HG03097 (cell line): ENCODE measurements around the gene PRKAR1B.
"Not testable (repeated sequence)": the region's sequence is repeated elsewhere in the genome, so short reads cannot be mapped to it uniquely, and the experiment has no call there.

Experiments used
- ATAC-seq: cut with Tn5 transposase; IDR thresholded peaks from one replicate; pipeline ENCODE4 v1.9.1; 2021; ENCODE audit not compliant: unreplicated experiment, low FRiP score

PRKAR1B gene

DNA sequence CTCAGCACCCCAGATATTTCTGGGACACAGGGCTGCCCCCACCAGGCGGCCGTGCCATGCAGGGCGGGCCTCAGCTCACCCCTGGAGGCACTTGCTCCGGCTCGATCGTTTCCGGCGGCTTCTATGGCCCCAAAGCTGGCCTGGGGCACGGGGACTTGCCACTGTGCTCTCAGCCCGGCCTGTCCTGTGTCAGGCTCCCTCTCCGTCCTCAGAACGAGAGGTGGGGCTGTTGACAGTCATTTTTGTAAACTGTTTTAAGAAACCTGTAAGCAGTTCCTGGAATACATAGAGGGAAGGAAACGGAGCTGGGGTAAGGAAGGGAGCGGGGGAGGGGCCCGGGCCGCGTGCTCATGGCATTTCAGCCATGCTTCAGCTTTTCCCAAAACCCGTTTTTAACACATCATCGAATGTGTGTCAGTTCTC, 30.7 kb upstream of the PRKAR1B start:
- ATAC-seq = no peak

DNA sequence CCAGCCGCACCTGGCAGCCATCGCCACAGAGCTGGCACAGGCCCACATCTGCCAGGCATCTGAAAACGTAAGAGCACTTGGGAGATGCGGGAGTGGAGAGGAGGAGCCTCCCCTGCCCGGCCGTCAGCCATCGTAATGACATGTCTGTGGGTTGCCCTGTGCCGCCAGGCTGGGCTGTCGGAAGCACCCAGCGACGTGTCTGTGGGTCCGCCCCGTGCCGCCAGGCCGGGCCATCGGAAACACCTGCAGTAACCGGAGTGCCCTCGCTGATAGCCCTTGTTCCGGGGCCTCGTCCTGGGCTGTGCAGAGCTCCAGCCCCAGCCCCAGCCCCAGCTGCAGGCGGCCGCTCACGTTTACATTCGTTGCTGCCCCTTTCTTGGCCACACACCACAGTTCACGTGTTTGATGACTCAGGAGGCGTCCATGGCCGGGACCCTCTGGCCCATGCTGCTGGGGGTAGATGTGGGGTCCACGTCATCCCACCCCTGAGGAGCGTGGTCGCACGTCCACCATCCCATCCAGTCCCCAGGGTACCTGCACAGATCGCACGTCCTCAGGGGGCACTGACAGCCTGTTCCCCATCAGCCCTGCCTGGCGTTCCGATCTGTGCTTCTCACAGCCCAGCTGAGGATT, 30.0 kb upstream of the PRKAR1B start:
- ATAC-seq = no peak

DNA sequence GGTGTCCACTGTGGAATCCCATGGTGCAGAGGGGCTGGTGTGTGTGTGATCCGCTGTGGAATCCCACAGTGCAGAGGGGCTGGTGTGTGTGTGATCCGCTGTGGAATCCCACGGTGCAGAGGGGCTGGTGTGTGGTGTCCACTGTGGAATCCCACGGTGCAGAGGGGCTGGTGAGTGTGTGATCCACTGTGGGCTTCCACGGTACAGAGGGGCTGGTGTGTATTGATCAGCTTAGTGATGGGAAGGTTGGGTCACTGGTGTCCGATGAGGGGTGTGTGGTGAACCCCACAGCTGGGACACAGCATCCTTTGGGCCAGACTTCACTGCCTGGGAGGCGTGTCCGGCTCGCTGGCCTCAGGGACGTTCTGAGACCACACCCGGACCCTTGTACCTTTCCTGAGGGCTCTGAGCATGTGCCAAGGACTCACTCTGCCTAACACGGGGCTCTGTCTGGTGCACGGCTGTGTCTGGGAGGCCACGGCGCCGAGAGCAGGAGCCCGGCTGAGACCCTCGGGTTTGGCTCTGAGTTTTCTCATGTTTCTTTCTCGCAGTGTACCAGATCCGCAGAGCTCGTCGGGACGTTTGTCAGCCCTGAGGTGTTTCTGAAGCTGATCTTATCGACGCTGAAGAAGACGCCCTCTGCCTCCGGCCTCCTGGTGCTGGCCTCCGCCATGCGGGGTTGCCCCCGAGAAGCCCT, 29.3 kb upstream of the PRKAR1B start:
- ATAC-seq = no peak

DNA sequence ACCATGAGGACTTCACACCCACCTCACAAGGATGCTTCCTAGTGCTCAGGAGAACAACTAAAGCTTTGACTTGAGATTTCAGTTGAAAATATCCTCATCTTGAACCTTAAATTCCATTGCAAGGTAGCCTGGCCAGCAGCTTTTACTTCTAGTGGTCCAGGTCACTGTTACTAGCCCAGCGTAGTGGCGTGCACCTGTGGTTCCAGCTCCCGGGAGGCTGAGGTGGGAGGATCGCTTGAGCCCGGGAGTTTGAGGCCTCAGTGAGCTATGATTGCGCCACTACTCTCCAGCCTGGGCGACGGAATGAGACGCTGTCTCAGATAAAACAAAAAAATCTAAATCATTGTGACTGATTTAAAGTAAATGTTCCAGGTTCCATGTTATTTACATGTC, 28.3 kb upstream of the PRKAR1B start:
- ATAC-seq = no peak

DNA sequence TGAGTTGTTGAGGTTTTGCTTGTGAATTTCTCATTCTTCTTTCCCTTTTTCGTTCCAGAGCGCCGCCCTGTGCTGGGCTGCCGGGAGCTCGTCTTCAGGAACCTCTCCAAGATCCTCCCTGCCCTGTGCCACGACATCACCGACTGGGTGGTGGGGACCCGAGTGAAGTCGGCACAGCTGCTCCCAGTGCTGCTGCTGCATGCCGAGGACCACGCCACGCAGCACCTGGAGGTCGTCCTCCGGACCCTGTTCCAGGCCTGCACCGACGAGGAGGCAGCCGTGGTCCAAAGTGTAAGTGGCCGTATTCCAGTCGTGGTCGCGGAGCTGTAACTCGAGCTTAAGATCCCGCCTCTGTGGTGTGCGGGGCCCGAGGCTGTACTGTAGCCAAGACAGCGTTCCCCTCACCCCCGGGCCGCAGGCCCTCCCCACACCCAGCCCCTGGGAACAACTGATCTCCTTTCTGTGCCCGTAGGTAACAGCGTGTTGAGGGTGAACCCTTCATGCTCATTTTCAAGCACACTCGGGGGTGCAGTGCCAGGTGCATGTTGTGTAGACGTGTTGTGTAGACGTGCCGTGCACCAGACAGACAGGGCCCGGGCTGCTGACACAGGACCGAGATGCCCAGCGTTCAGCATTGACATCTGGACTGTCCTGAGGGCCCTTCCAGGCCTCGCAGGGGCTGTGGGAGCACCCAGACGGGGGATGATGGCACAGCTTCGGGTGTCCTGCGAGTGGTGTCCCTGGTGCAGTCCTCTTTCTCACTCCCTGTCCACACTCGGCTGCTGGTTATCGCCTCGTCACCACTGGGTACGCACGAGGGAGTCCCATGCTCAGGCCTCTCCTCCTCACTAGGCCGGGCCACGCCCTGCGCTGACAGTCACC, 27.7 kb upstream of the PRKAR1B start:
- ATAC-seq = no peak

DNA sequence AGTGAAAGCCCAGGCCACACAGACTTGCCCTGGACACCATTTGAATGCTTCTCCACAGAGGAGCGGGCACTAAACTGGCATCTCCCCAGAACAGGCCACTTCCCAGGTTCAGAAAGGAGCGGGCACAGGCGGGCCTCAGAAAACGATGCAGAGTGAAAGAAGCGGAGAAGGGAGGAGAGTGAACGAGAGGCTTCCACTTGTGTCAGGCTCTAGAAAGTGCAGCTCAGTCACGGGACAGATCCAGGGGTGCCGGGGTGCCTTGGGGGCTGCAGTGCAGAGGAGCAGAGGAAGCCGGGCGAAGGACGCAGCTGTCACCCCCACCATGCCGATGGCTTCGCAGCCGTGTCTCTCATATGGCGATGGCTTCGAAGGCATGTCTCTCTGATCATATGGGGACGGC, 26.1 kb upstream of the PRKAR1B start:
- no peak for ATAC-seq

DNA sequence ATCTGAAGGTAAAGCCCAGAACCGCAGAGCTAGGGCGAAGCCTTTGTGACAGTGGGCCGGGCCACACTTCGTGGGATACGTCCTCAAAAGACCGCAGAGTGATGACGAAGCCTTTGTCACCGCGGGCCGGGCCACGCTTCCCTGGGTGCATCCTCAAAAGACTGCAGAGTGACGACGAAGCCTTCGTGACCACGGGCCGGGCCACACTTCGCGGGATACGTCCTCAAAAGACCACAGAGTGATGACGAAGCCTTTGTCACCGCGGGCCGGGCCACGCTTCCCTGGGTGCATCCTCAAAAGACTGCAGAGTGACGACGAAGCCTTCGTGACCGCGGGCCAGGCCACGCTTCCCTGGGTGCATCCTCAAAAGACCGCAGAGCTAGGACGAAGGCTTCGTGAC, 25.2 kb upstream of the PRKAR1B start:
- ATAC-seq = not testable (repeated sequence)

DNA sequence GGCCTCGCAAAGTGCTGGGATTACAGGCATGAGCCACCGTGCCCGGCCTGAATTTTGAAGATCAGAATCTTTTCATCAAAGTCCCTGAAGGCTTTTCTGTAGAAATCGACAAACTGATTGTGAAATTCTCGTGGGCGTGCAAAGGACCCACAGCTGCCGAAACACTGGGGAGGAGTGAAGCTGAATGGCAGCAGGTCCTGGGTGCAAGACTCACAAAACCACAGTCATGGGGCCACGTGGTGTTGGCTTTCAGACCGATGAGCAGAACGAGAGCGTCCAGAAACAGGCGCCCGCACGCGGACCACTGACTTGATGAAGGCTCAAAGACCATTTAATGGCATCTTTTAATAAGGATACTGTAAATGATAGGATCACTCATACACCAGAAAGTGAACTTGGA, 24.7 kb upstream of the PRKAR1B start:
- no peak for ATAC-seq

DNA sequence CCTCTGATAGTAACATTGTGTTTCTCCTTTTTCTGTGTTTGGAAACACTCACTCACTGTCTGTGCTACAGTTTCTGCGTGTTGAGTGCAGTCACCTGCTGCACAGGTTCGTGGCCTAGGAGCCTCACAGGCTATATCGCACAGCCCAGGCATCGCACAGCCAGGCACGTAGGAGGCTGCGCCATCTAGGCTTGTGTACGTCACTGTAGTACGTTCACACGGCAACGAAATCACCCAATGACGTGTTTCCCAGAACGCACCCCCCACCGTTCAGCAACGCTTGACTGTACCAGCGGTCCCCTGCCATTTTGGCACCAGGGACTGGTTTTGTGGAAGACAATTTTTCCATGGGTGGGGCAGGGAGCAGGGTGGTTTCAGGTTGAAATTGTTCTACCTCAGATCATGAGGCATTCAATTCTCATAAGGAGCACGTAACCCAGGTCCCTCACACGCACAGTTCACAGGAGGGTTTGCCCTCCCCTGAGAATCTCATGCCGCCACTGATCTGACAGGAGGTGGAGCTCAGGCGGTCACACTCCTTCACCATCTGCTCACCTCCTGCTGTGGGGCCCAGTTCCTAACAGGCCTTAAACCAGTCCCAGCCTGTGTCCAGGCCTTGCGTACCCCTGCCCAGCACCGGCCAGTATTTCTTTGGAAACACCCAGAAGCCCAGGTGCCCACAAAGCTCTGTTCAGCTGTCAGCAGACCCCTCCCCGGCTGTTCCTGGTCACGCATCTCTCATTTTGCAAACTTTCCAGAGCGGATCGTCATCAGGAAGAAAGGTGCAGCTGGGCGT, 23.2 kb upstream of the PRKAR1B start:
- no peak for ATAC-seq

DNA sequence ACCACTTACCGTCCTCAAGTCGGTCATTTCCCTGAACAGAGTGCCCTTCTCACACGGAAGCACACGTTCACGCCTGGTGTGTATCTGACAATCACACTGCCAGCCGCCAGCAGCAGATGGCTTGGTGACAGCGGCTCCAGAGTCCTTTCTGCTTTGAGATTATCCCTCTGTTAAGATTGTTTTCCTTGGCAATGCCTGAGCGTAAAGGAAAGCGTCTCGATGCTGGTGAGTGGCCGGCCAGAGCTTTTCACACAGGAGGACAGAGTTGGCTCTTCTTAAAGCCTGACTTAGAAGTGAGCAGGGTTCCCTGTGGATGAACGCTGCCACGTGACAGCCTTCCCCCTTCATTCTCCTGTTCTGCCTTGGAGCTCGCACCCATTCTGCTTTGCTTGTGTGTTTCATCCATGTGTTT, 22.1 kb upstream of the PRKAR1B start:
- ATAC-seq = no peak

DNA sequence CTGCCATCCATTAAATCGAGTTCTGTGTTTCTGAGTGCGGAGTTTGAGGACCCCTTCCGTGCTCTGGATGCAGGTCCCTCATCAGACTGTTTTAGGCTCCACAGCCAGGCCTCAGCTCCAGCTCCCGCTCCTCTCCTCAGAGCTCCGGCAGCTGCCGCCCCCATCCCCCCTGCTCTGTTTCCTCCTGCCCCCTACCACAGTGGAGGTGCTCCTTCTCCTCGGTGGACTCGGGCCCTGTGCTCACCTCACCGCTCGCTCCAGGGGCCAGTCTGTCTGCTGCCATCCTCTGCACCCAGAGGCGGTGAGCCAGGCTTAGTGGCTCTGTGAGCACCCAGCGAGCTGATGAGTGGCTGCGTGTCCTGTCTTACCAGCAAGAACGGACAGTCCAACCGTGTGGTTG, 21.4 kb upstream of the PRKAR1B start:
- ATAC-seq = no peak

DNA sequence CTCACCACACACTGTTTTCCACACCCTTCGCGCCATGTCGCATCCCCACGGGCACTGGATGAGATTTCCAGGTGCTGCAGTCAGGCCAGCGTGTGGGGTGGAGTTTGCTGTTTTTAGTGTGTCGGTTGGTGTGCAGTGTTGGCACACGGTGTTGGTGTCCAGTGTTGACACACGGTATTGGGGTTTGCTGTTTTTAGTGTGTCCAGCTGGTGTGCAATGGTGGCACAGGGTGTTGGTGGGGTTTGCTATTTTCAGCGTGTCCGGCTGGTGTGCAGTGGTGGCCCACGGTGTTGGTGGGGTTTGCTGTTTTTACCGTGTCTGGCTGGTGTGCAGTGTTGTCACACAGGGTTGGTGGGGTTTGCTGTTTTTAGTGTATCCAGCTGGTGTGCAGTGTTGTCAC, 20.1 kb upstream of the PRKAR1B start:
- no peak for ATAC-seq

DNA sequence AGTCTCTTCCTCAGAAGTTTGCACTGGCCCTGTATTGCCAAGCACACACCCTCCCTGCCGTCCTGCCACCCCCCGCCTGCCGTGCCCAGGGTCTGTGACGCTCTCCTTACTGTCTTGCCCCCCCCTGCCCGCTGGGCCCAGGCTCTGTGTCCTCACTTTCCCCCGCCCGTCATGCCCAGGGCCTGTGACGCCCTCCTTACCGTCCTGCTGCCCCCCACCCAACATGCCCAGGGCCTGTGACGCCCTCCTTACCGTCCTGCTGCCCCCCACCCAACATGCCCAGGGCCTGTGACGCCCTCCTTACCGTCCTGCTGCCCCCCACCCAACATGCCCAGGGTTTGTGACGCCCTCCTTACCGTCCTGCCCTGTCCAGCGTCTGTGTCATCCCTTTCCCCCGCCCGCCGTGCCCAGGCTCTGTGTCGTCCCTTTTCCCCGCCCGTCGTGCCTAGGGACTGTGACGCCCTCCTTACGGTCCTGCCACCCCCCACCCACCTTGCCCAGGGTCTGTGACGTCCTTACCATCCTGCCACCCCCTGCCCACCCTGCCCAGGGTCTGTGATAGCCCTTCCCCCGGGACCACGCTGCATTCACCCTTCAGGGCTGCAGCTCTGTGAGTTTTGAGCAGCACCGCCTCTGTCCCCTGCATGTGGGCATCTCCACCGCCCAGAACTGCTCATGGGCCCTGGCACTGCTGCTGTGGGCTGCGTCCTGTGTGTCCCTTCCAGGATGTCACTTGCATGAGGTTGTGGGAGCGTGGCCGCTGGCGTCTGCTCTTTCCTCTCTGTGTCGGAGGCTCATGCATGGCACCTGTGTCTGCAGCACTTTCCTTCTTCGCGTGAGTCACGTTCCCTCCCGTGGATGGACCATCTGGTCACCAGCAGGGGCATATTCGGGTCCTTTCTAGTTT, 19.3 kb upstream of the PRKAR1B start:
- no peak for ATAC-seq

DNA sequence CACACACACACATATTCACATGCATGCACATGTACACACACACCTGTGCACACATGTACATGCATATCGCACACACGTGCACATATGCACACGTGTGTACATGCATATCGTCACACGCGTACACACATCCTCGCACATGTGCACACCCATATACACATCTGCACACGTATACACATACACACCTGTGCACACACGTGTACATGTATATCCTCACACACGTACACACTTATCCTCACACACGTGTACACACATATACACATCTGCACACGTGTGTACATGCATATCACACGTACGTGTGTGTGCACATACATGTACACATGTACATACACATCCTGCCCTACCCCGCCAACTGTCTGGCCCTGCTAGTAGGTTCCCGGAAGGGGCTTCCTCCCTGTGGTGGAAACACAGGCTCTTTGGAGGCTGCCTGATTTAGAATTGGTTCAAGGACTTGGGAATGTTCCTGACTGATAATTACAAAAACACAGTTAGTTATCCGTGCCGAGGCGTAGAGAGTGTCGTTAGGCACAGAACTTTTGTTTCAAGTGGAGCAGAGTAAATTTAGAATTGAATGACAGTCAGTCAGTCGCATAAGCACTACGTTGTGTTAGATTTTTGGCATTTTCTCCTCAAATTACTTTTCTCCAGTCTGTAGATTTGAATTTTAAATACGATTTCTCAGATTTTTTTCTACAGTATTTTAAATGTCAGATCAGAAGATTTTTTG, 18.5 kb upstream of the PRKAR1B start:
- no peak for ATAC-seq

DNA sequence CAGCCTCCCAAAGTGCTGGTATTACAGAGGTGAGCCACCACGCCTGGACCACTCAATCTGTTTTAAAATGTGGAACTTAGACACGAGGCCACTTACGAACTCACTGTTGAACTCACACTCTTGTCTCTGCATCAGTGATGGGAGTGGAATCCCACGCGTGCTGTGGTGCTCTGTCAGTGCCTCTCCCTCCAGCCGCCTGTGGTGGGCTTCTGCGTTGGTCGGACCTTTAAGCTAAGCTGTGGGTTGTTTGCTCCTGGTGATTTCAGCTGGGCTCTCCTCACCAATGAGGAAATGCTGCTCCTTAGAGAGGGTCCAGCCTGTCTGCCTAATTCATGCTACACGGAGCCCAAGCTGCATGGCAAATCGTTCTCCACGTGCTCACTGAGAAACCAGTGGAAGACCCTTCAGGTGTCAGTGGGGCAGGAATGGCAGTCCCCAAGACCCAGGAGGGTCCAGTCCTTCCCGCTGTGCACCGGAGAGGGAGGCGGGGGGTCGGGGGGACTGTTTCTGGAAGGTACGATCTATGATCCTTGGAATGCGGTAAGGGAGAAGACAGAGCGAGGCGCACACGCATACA, 17.9 kb upstream of the PRKAR1B start:
- no peak for ATAC-seq

DNA sequence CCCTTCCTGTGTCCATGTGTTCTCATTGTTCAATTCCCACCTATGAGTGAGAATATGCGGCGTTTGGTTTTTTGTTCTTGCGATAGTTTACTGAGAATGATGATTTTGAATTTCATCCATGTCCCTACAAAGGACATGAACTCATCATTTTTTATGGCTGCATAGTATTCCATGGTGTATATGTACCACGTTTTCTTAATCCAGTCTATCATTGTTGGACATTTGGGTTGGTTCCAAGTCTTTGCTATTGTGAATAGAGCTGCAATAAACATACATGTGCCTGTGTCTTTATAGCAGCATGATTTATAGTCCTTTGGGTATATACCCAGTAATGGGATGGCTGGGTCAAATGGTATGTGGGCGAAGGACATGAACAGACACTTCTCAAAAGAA, 17.0 kb upstream of the PRKAR1B start:
- ATAC-seq = not testable (repeated sequence)

DNA sequence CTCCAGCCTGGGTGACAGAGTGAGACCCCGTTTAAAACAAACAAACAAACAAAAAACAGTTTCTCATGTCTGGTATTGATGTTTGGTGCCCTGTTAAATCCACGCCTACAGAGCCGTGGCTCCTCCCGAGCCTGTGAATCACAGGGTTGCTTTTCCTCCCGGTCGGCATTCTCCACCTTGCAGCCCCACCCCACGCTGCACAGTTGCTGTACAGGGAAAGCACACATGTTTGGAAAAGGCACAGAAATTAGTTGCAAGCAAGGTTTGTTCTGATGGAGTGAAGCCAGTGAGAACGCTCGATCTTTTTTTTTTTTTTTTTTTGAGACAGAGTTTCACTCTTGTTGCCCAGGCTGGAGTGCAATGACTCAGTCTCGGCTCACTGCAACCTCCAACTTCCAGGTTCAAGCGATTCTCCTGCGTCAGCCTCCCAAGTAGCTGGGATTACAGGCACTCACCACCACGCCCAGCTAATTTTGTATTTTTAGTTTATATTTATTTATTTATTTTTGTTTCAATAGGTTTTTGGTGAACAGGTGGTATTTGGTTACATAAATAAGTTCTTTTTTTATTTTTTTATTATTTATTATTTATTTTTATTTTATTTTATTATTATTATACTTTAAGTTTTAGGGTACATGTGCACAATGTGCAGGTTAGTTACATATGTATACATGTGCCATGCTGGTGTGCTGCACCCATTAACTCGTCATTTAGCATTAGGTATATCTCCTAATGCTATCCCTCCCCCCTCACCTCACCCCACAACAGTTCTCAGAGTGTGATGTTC, 16.5 kb upstream of the PRKAR1B start:
- not testable (repeated sequence) for ATAC-seq

DNA sequence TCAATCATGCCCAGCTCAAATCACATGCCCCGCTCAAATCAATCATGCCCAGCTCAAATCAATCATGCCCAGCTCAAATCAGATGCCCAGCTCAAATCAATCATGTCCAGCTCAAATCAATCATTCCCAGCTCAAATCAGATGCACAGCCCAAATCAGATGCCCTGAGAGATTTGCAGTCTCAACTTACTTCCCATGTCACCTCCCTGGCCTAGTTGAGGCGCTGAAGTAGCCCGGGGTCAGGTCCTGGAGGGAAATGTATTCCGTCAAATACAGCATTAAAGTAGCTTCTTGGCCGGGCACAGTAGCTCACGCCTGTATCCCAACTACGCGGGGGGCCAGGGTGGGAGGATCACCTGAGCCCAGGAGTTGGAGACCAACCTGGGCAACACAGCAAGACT, 15.7 kb upstream of the PRKAR1B start:
- no peak for ATAC-seq
